IMR-90 (cell line): ENCODE data around the gene ENAH. TPM values are rescaled to one million over a fixed set of nuclear protein-coding genes. Genes with fewer than 3 reads are reported as not detected.

Source experiments
- ATAC-seq: fragments of 200-7000 bp; cut with Tn5 transposase; 2 replicates; pipeline ENCODE4 v1.9.1; 2020; ENCODE audit warnings: low read depth, mild to moderate bottlenecking, moderate library complexity
- BruUV-seq: library from RNA; stranded (reverse); fragments of 400-500 nt; replicated peaks from 2 replicates; lab custom pipeline; 2021; lab: Mats Ljungman, UMichigan
- CTCF ChIA-PET: fragments of 300-600 bp; formaldehyde crosslinking; extraction: SDS; loops from one replicate; lab custom pipeline; 2021; ENCODE audit warnings: antibody characterized with exemption; lab: Yijun Ruan, JAX
- POLR2A ChIA-PET: fragments of 300-600 bp; sonication (Branson Sonifier 250); formaldehyde crosslinking; loops from one replicate; lab custom pipeline; 2022; ENCODE audit warnings: antibody characterized with exemption; ENCODE audit not compliant: unreplicated experiment; lab: Charles Lee
- DNase-seq: peaks from one replicate; pipeline ENCODE4 v3.0.0; 2013
- H2AFZ ChIP-seq: replicated peaks from 2 replicates; pipeline ENCODE3; 2013; ENCODE audit warnings: low read length, mild to moderate bottlenecking; ENCODE audit not compliant: poor library complexity
- H2AK5ac ChIP-seq: 2 replicates; pipeline ENCODE4 v1.6.1; 2013; ENCODE audit warnings: low read depth, low read length, inconsistent platforms
- H2AK9ac ChIP-seq: replicated peaks from 2 replicates; pipeline ENCODE3; 2013; ENCODE audit warnings: mild to moderate bottlenecking, low read depth, low read length, moderate library complexity; ENCODE audit not compliant: poor library complexity
- H2BK120ac ChIP-seq: 2 replicates; pipeline ENCODE4 v1.6.1; 2013; ENCODE audit warnings: low read depth, low read length, inconsistent platforms
- H2BK15ac ChIP-seq: 3 replicates; pipeline ENCODE4 v1.6.1; 2013; ENCODE audit warnings: low read depth, low read length, inconsistent platforms
- H2BK20ac ChIP-seq: 2 replicates; pipeline ENCODE4 v1.6.1; 2013; ENCODE audit warnings: low read depth, mild to moderate bottlenecking, inconsistent platforms, low read length, moderate library complexity
- H2BK5ac ChIP-seq: 2 replicates; pipeline ENCODE4 v1.6.1; 2013; ENCODE audit warnings: mild to moderate bottlenecking, low read depth, low read length, inconsistent platforms; ENCODE audit not compliant: poor library complexity, severe bottlenecking
- H3K14ac ChIP-seq: replicated peaks from 2 replicates; pipeline ENCODE4 v1.6.1; 2013; ENCODE audit warnings: low read depth, low read length, inconsistent platforms
- H3K18ac ChIP-seq: 2 replicates; pipeline ENCODE4 v1.6.1; 2013; ENCODE audit warnings: low read depth, low read length, control low read depth
- H3K23ac ChIP-seq: 2 replicates; pipeline ENCODE4 v1.6.1; 2013; ENCODE audit warnings: low read depth, low read length, inconsistent platforms
- H3K27ac ChIP-seq: 2 replicates; pipeline ENCODE4 v1.5.1; 2013; ENCODE audit warnings: mild to moderate bottlenecking, control low read depth, low read length; ENCODE audit not compliant: insufficient read depth
- H3K27me3 ChIP-seq: 2 replicates; pipeline ENCODE4 v1.6.1; 2013; ENCODE audit warnings: low read length; ENCODE audit not compliant: control insufficient read depth, insufficient read depth
- H3K36me3 ChIP-seq: 2 replicates; pipeline ENCODE4 v1.6.1; 2013; ENCODE audit warnings: low read length, mixed read lengths; ENCODE audit not compliant: control insufficient read depth, insufficient read depth
- H3K4ac ChIP-seq: 2 replicates; pipeline ENCODE4 v1.6.1; 2013; ENCODE audit warnings: low read depth, low read length, inconsistent platforms
- H3K4me1 ChIP-seq: 2 replicates; pipeline ENCODE4 v1.6.1; 2013; ENCODE audit warnings: low read length, mixed read lengths; ENCODE audit not compliant: control insufficient read depth, insufficient read depth
- H3K4me2 ChIP-seq: 2 replicates; pipeline ENCODE4 v1.6.1; 2013; ENCODE audit warnings: low read depth, mild to moderate bottlenecking, control low read depth, low read length, moderate library complexity
- H3K4me3 ChIP-seq: 2 replicates; pipeline ENCODE4 v1.5.1; 2013; ENCODE audit warnings: low read depth, mild to moderate bottlenecking, control low read depth, low read length, moderate library complexity; ENCODE audit not compliant: insufficient read depth
- H3K56ac ChIP-seq: 2 replicates; pipeline ENCODE4 v1.6.1; 2013; ENCODE audit warnings: low read length, inconsistent platforms; ENCODE audit not compliant: insufficient read depth; ENCODE audit errors: extremely low read depth
- H3K79me1 ChIP-seq, 2 experiments: 2 replicates each; pipeline ENCODE4 v1.6.1; 2013; ENCODE audit warnings: low read length in 2 of 2, inconsistent platforms in 1 of 2, low read depth in 1 of 2
- H3K9ac ChIP-seq: 2 replicates; pipeline ENCODE4 v1.6.1; 2013; ENCODE audit warnings: low read depth, low read length, control low read depth
- H3K9me1 ChIP-seq: 2 replicates; pipeline ENCODE4 v1.6.1; 2013; ENCODE audit warnings: low read length, inconsistent platforms; ENCODE audit not compliant: insufficient read depth
- H3K9me3 ChIP-seq: 2 replicates; pipeline ENCODE4 v1.6.1; 2013; ENCODE audit warnings: low read length; ENCODE audit not compliant: control insufficient read depth, insufficient read depth
- H4K20me1 ChIP-seq: 2 replicates; pipeline ENCODE4 v1.6.1; 2013; ENCODE audit warnings: low read length, inconsistent platforms; ENCODE audit not compliant: insufficient read depth
- H4K5ac ChIP-seq: 2 replicates; pipeline ENCODE4 v1.6.1; 2013; ENCODE audit warnings: mild to moderate bottlenecking, low read depth, low read length, control low read depth
- H4K8ac ChIP-seq, 2 experiments: 2 replicates each; pipeline ENCODE4 v1.6.1; 2013; ENCODE audit warnings: low read depth in 2 of 2, low read length in 2 of 2, control low read depth in 1 of 2, inconsistent platforms in 1 of 2
- H4K91ac ChIP-seq: 2 replicates; pipeline ENCODE4 v1.6.1; 2013; ENCODE audit warnings: low read depth, low read length, inconsistent platforms; ENCODE audit not compliant: insufficient read depth
- WGBS, 2 experiments: methylation state at CpG; one replicate each; pipeline versions ENCODE4 v1.1.5 to v1.1.7; 2013; ENCODE audit warnings: missing lambda C conversion rate in 2 of 2; ENCODE audit not compliant: insufficient read length in 1 of 2; ENCODE audit errors: extremely low coverage in 2 of 2; 5-methylcytosine and 5-hydroxymethylcytosine counted together
- dilution Hi-C: fragments of 300-500 bp; cut with HindIII; formaldehyde crosslinking; loops from one replicate; pipeline ENCODE4 v1.14.3; 2018; ENCODE audit warnings: low sequenced_read_pairs; ENCODE audit not compliant: unreplicated experiment
- in situ Hi-C: fragments of 300-500 bp; cut with MboI; formaldehyde crosslinking; loops from 3 replicates; pipeline ENCODE4 v1.14.3; 2019; ENCODE audit warnings: low sequenced_read_pairs, inconsistent platforms, mixed read lengths
- intact Hi-C: fragments of 100-400 bp; cut with micrococcal nuclease; formaldehyde crosslinking; loops from 2 replicates; pipeline ENCODE4 v1.10.0; 2022
- polyA plus RNA-seq, 3 experiments: library from polyadenylated mRNA; depleted of rRNA; stranded (reverse); fragments of >200 nt; gene quantifications; 2 replicates each; pipeline ENCODE4 v1.2.3, GENCODE V29; 2012; ENCODE audit warnings: low replicate concordance in 1 of 3
- total RNA-seq: library from RNA; depleted of rRNA; stranded (reverse); fragments of >200 nt; gene quantifications from 2 replicates; pipeline ENCODE4 v1.2.3, GENCODE V29; 2012
- TF ChIP-seq, protein P1 (sequence below): fragments of 150-350 bp; IDR thresholded peaks from 2 replicates; pipeline ENCODE4 v1.6.1; 2016; ENCODE audit warnings: low read depth, mild to moderate bottlenecking, low read length, moderate library complexity, borderline replicate concordance

ENAH gene
- total and polyA plus RNA-seq, 2 of the 4 experiments (the other 2 are of a cell fraction), result 61.3 to 86.9 TPM

DNA sequence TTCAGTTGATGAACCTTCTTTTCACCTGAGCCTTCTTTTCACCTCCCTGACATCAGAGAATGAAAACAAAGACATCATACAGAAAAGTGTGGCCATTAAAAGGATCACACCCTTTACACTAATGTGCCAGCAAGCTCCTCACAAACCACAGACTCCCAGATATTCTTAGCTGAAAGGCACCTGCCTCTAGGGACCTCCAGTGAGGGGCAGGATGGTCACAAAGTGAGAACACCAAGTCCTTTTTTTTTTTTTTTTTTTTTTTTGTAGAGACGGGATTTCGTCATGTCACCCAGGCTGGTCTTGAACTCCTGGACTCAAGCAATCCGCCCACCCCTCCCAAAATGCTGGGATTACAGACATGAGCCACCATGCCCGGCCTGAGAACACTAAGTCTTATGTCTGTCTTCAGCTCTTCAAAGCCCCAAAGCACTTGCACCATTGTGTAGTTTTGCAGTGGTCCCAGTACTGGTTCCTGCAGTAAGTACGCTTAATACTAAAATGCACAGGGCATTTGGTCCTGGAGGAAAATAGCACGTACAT, 166.9 kb downstream of the ENAH start:
- Histone ChIP-seq H2BK120ac (no peak overlapping the region), H4K20me1 (no peaks in the 10 kb centered on the region), H3K4me1 (peaks cover 4% of the 10 kb centered on the region), H4K8ac (no peak overlapping the region), H3K27ac (no peak overlapping the region), H3K18ac (no peak overlapping the region), H2AFZ (no peak overlapping the region), H4K5ac (no peak overlapping the region), H2AK5ac (no peak overlapping the region), H3K36me3 (peaks cover 5% of the 10 kb centered on the region; the same call in 1 of the 2 replicates), H3K9me3 (no peaks in the 10 kb centered on the region), H3K27me3 (no peaks in the 10 kb centered on the region), H2AK9ac (no peak overlapping the region), H3K14ac (no peak overlapping the region), H3K56ac (no peak overlapping the region), H3K4me3 (no peak overlapping the region), H3K4ac (no peak overlapping the region), H3K9me1 (peaks cover 13% of the 10 kb centered on the region), H3K79me1 (no peaks in the 10 kb centered on the region; a peak in 1 of 4 replicates), H2BK5ac (no peak overlapping the region), H3K9ac (no peak overlapping the region), H2BK20ac (no peak overlapping the region), H3K4me2 (no peak overlapping the region), H2BK15ac (no peak overlapping the region), H4K91ac (no peak overlapping the region), H3K23ac (no peak overlapping the region)
- CTCF ChIA-PET, result interaction anchor here (1.4 to 1.5 kb wide), 2 partner anchors 11 to 286 kb away, joined by 4 read pairs; no protein-coding TSS in a partner anchor
- dilution Hi-C loops, result no loop called here
- POLR2A ChIA-PET, result no interaction called here
- intact Hi-C loops, result no loop called here
- DNase-seq, result no peak
- WGBS, 2 experiments, result 100% methylated on average over 2 of the region's 6 CpGs; no CpG with 5 or more reads in 1 of the 2 experiments
- ATAC-seq, result no peak
- in situ Hi-C loops, result no loop called here
- TF ChIP-seq, protein P1, sequence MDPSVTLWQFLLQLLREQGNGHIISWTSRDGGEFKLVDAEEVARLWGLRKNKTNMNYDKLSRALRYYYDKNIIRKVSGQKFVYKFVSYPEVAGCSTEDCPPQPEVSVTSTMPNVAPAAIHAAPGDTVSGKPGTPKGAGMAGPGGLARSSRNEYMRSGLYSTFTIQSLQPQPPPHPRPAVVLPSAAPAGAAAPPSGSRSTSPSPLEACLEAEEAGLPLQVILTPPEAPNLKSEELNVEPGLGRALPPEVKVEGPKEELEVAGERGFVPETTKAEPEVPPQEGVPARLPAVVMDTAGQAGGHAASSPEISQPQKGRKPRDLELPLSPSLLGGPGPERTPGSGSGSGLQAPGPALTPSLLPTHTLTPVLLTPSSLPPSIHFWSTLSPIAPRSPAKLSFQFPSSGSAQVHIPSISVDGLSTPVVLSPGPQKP, result no peak
- no TSS peak for BruUV-seq
